DMS153 treated with DMSO at 0.1 percent for 48 hours (cell line): Measurements from ENCODE around the gene KRT222.

Experiments used
- DNase-seq: peaks from one replicate; lab custom pipeline; 2025; ENCODE audit not compliant: unreplicated experiment; lab: John Stamatoyannopoulos, UW

The KRT222 gene

GRCh38 chr17:40615841-40616476 is 49.0 kb downstream of the KRT222 start:
- DNase-seq: no peak

- DNase-seq: peak; percentile 39
These were observed 49.7 kb downstream of the KRT222 start for GRCh38 chr17:40615068-40615840.

- DNase-seq: no peak
These were observed 50.4 kb downstream of the KRT222 start for GRCh38 chr17:40614431-40615067.

- no peak for DNase-seq
These were observed 51.4 kb downstream of the KRT222 start for GRCh38 chr17:40613467-40614154.

- DNase-seq: no peak
These were observed 52.3 kb downstream of the KRT222 start for GRCh38 chr17:40612599-40613244.

GRCh38 chr17:40611840-40612474 is 53.0 kb downstream of the KRT222 start:
- no peak for DNase-seq

- DNase-seq: no peak
These were observed 54.6 kb downstream of the KRT222 start for GRCh38 chr17:40610359-40610758.

GRCh38 chr17:40608061-40608581 is 56.9 kb downstream of the KRT222 start:
- no peak for DNase-seq

- DNase-seq: no peak
These were observed 57.3 kb downstream of the KRT222 start for GRCh38 chr17:40607641-40608040.

GRCh38 chr17:40606548-40607353 is 58.2 kb downstream of the KRT222 start:
- no peak for DNase-seq

- DNase-seq: no peak
These were observed 59.7 kb downstream of the KRT222 start for GRCh38 chr17:40605306-40605705.
